Thyroid gland (tissue), 4 donors: Measurements from ENCODE around the gene KCNQ1.

ENCODE experiments used
- POLR2A ChIP-seq, 2 donors: fragments of 450-650 bp; IDR thresholded peaks; one replicate each; pipeline ENCODE4 v1.6.1; 2017; ENCODE audit warnings: antibody characterized with exemption in 2 of 2, mild to moderate bottlenecking in 2 of 2, moderate library complexity in 1 of 2
- TF ChIP-seq, protein P1 (sequence below), 6 experiments: fragments of 200-600 bp in 3 of 6; fragments of 450-650 bp in 3 of 6; sonication (generic) in 3 of 6; IDR thresholded peaks; one replicate each; pipeline ENCODE4 v1.5.1; 2016 to 2019; ENCODE audit warnings: antibody characterized with exemption in 6 of 6, mild to moderate bottlenecking in 2 of 6, inconsistent platforms in 1 of 6, moderate library complexity in 1 of 6

DNA sequence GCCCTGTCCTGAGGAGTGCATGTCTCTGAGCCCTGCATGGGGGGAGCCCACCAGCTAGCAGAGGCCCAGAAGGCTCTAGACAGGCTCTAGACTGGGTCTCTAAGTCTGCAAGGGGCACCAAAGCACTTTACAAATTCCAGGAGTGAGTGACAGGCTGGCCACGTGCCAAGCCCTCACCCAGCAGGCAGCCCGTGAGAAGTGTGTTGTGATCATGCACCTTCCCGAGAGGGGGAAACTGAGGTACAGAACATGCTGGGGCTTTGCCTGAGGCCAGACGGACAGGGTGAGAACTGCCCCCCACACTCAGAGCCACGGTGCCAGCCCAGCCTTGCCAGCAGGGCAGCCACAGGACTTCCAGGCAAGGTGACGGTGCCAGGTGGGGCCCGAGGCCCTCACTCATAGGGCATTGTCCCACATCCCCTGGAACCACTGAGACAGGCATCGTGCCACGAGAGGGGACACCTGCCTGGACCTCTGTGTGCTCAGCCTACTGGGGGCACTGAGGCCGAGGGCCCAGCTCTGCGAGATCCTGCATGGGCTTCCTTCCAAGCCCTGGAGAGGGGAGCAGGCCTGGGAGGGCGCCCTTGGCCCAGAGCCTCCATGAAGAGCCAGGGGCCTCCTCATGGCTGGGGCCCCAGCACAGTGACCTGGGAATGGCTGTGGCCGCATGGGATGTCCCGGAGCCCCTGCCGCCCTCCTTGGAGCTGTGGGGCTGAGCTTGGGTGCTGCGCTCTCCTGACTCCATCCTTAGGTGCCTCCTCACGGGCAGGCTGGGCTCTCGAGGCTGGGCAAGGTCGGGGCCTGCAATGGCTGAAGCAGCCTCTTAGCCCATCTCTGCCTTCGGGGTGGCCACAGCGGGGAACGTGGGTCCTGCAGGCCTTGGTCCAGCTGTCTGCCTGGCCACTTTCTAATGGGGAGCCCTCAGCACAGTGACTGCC is 133.5 kb downstream of the KCNQ1 start:
- TF ChIP-seq POLR2A (IDR thresholded peaks at IDR 0.05), result no peak
- TF ChIP-seq, protein P1, sequence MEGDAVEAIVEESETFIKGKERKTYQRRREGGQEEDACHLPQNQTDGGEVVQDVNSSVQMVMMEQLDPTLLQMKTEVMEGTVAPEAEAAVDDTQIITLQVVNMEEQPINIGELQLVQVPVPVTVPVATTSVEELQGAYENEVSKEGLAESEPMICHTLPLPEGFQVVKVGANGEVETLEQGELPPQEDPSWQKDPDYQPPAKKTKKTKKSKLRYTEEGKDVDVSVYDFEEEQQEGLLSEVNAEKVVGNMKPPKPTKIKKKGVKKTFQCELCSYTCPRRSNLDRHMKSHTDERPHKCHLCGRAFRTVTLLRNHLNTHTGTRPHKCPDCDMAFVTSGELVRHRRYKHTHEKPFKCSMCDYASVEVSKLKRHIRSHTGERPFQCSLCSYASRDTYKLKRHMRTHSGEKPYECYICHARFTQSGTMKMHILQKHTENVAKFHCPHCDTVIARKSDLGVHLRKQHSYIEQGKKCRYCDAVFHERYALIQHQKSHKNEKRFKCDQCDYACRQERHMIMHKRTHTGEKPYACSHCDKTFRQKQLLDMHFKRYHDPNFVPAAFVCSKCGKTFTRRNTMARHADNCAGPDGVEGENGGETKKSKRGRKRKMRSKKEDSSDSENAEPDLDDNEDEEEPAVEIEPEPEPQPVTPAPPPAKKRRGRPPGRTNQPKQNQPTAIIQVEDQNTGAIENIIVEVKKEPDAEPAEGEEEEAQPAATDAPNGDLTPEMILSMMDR (IDR thresholded peaks at IDR 0.05), result no peak
